ENCODE results near the gene PPIF.

The PPIF gene

DNA sequence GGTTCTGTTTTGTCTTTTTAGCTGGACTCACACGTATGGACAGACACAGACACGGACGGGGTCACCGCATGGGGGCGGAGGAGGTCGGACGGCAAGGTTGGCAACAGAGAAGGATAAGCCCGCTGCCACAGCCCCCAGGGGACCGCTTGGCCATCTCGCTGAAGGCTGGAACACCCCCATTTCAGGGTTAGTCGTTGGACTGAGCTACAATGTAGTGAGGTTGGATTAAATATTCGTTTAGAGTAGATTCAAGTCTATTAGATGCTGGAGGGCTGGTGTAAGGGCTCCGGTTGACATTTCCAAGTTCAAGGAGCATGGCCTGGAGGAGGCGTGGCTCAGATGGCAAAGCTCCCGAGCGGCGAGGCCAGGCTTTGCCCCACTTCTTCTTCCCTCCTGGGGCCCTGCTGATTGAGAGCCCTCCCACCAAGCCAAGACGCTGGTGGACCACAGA, 35.2 kb downstream of the PPIF start:
- Histone ChIP-seq H3K4me1 (ENCODE audit: control insufficient read depth, insufficient read depth, low read length) (peaks cover 24% of the 10 kb centered on the region), H3K9me3 (ENCODE audit: control insufficient read depth, low read length) (no peaks in the 10 kb centered on the region), H3K36me3 (ENCODE audit: control insufficient read depth, insufficient read depth, low read length) (no peaks in the 10 kb centered on the region), H3K9ac (ENCODE audit: low read length) (no peak overlapping the region), H3K4me3 (ENCODE audit: low read length) (no peak overlapping the region), H3K27me3 (ENCODE audit: control insufficient read depth, insufficient read depth, low read length) (no peaks in the 10 kb centered on the region)

DNA sequence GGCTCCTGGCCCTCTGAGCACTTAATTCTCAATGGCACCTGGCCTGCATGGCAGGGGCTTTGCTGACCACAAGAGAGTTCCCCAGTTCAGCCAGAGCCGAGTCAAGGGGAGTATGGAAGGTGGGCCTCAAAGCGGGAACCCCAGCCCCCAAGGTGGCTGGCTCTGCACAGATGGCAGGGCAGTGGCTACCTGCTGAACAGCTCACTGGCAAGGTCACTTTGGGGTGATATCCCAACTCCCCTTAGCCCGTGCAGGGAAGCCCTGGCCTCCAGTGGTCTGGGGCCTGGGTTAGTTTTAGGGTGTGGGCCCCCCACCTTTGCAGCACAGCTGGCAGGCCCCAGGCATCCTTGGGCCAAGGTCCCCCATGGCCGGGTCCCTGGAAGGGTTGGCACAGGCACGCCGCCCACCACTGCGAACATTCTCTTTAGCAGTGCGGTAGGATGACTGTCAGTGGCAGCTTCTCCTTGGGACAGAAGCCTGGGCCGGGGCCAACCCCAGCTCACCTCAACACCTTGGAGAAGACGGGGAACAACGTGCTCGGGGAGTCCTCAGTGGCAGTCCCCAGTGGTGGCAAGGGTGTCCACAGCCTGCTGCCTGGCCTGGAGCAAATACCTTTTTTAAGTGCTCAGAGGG, 36.8 kb downstream of the PPIF start:
- H3K4me1 ChIP-seq (ENCODE audit: control insufficient read depth, insufficient read depth, low read length) = peaks cover 24% of the 10 kb centered on the region
- H3K27me3 ChIP-seq (ENCODE audit: control insufficient read depth, insufficient read depth, low read length) = no peaks in the 10 kb centered on the region
- H3K9me3 ChIP-seq (ENCODE audit: control insufficient read depth, low read length) = no peaks in the 10 kb centered on the region
- no peak overlapping the region for H3K4me3 ChIP-seq (ENCODE audit: low read length)
- H3K9ac ChIP-seq (ENCODE audit: low read length) = no peak overlapping the region
- no peaks in the 10 kb centered on the region for H3K36me3 ChIP-seq (ENCODE audit: control insufficient read depth, insufficient read depth, low read length)

DNA sequence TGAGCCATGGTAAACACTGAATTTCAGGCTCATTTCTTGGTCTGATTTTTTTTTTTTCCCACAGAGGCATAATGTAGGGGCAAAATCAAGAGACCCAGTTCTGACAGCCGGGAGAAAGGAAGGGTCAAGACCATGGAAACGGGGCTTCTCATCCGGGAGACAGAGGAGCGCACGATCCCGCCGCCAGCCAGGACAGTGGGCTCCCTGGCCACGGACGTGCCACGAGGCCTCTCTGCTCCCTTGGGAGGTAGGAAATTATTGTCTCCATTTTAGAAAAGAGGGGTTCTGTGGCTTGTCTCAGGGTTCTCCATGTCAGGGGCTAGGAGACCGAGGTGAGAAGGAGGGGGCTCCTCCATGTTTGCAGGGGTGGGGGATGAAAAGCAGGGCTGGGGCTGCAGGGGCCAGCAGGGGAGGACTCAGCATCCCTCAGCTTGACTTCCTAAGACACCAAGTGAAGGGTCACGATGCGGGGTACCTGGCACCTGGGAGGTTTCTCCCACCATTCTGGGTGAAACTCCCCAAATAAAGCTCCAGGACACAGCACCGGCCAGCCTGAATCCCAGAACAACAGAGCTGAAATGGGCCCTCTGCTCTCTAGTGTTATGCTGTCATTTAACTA, 37.6 kb downstream of the PPIF start:
- Histone ChIP-seq H3K4me1 (ENCODE audit: control insufficient read depth, insufficient read depth, low read length) (peaks cover 20% of the 10 kb centered on the region), H3K27me3 (ENCODE audit: control insufficient read depth, insufficient read depth, low read length) (no peaks in the 10 kb centered on the region), H3K4me3 (ENCODE audit: low read length) (no peak overlapping the region), H3K9me3 (ENCODE audit: control insufficient read depth, low read length) (no peaks in the 10 kb centered on the region), H3K9ac (ENCODE audit: low read length) (no peak overlapping the region), H3K36me3 (ENCODE audit: control insufficient read depth, insufficient read depth, low read length) (no peaks in the 10 kb centered on the region)

DNA sequence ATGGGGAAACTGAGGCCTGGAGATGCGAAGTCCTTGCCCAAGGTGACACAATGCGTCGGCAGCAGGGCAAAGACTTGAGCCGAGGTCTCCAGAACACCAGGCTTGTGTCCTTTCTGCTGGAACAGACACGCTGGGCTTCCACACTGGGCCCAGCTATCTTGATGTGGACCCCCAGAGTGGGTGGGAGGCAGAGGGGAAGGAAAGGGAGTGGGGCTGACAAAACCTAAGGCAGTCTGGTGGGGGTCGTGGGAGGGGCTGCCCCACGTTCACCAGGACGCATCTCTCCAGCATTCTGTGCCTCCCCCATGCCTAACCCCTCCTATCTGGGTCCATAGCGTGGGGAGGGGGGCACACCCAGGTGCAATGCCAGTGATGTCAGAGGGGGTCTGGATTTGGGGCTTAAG, 38.1 kb downstream of the PPIF start:
- Histone ChIP-seq H3K36me3 (ENCODE audit: control insufficient read depth, insufficient read depth, low read length) (no peaks in the 10 kb centered on the region), H3K4me3 (ENCODE audit: low read length) (no peak overlapping the region), H3K9ac (ENCODE audit: low read length) (no peak overlapping the region), H3K4me1 (ENCODE audit: control insufficient read depth, insufficient read depth, low read length) (peaks cover 15% of the 10 kb centered on the region), H3K27me3 (ENCODE audit: control insufficient read depth, insufficient read depth, low read length) (no peaks in the 10 kb centered on the region), H3K9me3 (ENCODE audit: control insufficient read depth, low read length) (no peaks in the 10 kb centered on the region)

DNA sequence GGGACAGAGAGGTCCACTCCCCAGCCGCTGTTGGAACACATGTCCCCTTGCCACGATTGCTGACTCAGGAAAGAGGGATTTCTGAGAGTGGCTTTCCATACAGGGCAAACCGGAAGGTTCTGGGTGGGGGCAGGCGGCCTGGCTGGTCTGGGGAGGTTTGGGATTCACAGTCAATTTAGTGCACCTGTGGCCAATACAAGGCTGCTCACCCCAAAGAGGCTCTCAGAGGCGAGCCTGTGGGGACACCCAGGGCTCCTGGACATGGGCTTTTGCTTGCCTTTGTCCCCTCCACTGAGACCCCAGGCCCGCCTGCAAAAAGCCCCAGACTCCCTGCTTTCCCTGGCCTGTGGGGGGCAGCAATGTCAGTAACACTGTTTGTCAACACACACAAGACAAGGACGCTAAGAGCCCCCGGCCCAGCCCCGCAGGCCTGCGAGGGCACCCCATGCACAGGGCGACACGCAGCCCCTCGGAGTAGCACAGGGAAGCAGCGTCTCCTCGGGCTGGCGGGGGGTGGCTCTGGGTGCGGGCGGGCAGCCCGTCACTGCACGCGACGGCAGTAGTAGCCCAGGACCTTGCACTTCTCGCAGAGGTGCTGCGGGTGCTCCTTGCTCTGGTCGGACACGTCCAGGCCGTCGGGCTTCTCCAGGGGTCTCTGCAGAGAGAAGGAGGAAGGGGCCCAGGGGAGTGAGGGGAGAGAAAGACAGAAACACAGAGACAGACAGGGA, 38.7 kb downstream of the PPIF start:
- Histone ChIP-seq H3K4me3 (ENCODE audit: low read length) (no peak overlapping the region), H3K9ac (ENCODE audit: low read length) (no peak overlapping the region), H3K9me3 (ENCODE audit: control insufficient read depth, low read length) (no peaks in the 10 kb centered on the region), H3K4me1 (ENCODE audit: control insufficient read depth, insufficient read depth, low read length) (peaks cover 12% of the 10 kb centered on the region), H3K36me3 (ENCODE audit: control insufficient read depth, insufficient read depth, low read length) (no peaks in the 10 kb centered on the region), H3K27me3 (ENCODE audit: control insufficient read depth, insufficient read depth, low read length) (no peaks in the 10 kb centered on the region)

DNA sequence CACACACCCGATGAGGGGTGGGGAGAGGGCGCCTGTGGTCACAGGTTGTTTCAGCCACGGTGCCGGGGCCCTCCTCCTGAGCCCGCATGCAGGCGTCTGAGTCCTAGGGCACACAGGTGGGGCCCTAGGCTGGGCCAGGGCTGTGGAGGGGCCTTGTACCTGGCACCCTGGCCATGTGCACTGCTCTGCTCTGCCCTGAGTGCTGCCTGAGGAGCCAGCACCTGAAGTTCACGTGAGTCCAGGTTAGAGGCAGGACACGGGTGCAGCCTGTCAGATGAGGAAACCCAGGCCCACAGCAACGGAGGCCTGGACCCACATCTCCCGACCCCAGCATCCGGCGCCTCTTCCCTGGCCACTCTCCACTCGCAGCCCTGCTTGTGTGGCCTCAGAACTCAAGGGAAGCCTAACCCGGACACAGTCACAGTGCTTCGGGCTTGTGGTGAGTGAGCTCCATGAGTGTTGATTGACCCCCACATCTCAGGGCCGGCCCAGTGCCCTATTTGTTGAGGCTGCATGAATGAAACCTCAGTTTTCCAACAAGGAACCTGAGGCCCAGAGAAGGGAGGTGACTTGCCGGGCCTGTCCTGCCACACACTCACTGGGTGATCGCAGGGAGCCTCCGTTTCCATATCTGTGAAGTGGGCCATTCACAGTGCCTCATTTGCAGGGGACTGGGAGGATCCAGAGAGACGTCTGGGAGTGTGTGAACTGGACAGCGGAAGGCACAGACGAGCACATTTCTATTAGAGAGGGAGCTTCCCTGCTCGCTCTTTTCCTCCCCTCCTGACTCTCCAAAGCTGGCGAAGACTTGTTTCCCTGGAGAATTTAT, 39.6 kb downstream of the PPIF start:
- Histone ChIP-seq H3K36me3 (ENCODE audit: control insufficient read depth, insufficient read depth, low read length) (no peaks in the 10 kb centered on the region), H3K4me3 (ENCODE audit: low read length) (no peak overlapping the region), H3K9me3 (ENCODE audit: control insufficient read depth, low read length) (no peaks in the 10 kb centered on the region), H3K27me3 (ENCODE audit: control insufficient read depth, insufficient read depth, low read length) (no peaks in the 10 kb centered on the region), H3K4me1 (ENCODE audit: control insufficient read depth, insufficient read depth, low read length) (peaks cover 9% of the 10 kb centered on the region), H3K9ac (ENCODE audit: low read length) (no peak overlapping the region)

DNA sequence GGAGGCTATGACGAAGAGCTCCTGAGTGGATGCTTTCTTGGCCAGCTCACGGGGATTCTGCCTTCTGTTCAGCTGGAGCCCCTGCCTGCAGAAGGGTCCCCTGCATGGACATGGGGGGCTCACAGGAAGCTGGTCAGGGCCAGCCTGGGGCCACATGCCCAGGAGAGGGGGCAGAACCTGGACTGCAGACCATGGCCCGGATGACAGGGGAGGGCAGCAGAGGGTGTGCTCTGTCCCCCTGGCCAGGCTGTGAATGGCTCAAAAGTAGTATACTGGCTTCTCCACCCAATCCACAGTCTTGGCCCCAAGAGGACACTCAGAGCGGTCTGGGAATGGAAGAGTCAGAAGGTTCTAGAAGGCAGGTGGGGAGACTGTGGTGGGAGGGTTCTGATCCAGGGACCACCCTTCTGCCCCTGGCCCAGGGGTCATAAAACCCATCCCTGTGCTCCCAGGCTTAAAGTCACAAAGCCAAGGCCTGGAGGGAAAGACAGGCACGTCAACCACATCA, 40.3 kb downstream of the PPIF start:
- Histone ChIP-seq H3K9me3 (ENCODE audit: control insufficient read depth, low read length) (no peaks in the 10 kb centered on the region), H3K9ac (ENCODE audit: low read length) (no peak overlapping the region), H3K4me1 (ENCODE audit: control insufficient read depth, insufficient read depth, low read length) (peaks cover 3% of the 10 kb centered on the region), H3K27me3 (ENCODE audit: control insufficient read depth, insufficient read depth, low read length) (no peaks in the 10 kb centered on the region), H3K4me3 (ENCODE audit: low read length) (no peak overlapping the region), H3K36me3 (ENCODE audit: control insufficient read depth, insufficient read depth, low read length) (no peaks in the 10 kb centered on the region)

DNA sequence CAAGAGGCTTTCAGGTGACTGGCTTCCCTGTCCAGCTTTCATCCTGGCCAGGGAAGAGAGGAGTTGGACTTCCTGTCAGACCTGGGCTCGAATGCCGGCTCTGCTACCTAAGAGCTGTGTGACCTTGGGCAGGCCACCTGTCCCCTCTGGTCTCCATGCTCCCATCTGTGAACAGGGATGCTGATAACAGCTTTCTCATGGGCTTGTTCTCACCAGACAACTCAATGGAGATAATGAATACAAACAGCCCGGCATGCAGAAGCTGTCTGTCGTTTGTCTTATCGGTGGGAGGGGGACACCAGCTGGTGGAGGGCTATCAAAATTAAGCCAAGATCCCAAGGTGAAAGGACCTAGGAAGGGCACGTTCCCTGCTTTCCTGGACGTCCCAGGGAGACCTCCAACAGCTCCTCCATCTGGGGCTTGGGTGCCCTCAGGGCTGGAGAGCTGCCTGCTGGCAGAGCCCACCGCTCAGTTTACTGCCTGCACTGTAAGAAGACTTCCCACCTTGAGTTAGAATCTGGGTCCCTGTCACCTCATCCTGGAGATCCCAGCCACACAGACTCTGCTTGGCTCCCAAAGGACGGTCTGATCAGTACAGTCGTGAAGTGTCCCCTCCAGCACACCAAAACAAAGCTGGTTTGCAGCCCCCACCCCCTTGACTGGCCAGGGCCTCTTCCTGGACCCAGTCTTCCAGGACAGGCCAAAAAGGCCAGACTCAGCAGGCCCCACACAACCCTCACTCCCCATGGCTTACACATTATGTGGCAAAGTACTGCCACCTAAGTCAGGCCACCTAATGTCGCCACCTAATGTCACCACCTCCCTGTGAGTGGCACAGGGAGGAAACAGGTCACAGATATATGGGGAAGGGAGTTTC, 40.9 kb downstream of the PPIF start:
- Histone ChIP-seq H3K9ac (ENCODE audit: low read length) (no peak overlapping the region), H3K27me3 (ENCODE audit: control insufficient read depth, insufficient read depth, low read length) (no peaks in the 10 kb centered on the region), H3K9me3 (ENCODE audit: control insufficient read depth, low read length) (no peaks in the 10 kb centered on the region), H3K4me3 (ENCODE audit: low read length) (no peak overlapping the region), H3K4me1 (ENCODE audit: control insufficient read depth, insufficient read depth, low read length) (peaks cover 3% of the 10 kb centered on the region), H3K36me3 (ENCODE audit: control insufficient read depth, insufficient read depth, low read length) (no peaks in the 10 kb centered on the region)

DNA sequence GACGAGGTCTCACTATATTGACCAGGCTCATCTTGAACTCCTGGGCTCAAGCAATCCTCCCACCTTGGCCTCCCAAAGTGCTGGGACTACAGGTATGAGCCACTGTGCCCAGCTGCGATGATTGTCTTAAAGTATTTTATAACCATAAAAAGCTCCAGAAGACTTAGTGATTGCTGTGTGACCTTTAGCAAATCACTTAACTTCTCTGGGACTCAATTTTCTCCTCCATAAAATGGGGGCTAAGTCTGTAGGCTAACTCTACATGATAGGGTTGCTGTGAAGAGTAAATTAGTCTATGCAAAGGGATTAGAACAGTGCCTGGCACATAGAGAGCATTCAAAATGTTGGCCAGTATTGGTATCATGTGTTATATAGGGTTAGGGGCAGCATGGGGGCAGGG, 42.8 kb downstream of the PPIF start:
- Histone ChIP-seq H3K4me1 (ENCODE audit: control insufficient read depth, insufficient read depth, low read length) (peaks cover 3% of the 10 kb centered on the region), H3K9me3 (ENCODE audit: control insufficient read depth, low read length) (no peaks in the 10 kb centered on the region), H3K36me3 (ENCODE audit: control insufficient read depth, insufficient read depth, low read length) (no peaks in the 10 kb centered on the region), H3K4me3 (ENCODE audit: low read length) (no peak overlapping the region), H3K9ac (ENCODE audit: low read length) (no peak overlapping the region), H3K27me3 (ENCODE audit: control insufficient read depth, insufficient read depth, low read length) (no peaks in the 10 kb centered on the region)

DNA sequence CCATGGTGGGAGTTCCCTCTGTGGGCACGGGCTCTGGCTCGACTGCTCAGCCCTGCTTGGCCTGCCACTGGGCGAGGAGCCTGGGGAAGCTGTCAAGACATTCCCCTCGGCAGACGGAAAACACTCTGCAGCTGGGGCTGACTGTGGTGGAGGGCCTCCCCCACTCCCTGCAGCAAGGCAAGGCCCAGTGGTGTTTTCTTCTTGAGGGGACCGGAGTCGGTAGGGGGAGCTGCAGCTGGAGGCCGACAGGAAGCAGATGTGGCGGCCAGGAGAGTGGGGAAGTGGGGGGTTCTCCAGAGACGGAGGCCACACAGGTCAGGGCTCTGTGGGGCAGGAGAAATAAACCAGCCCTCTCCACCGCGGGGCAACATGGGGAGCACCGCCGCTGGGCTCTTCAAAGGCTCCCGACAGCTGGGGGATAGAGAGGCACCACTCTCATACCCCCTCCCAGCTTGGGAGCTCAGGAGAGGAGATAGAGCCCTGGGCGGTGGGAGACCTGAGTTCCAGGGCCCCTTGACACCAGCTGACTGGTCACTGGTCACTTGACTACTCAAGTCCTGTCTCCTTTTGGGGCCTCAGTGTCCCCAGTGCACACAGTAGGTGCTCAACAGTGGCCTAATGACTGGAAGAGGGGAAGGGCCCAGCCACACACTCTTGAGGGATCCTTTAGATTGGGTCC, 43.4 kb downstream of the PPIF start:
- no peaks in the 10 kb centered on the region for H3K9me3 ChIP-seq (ENCODE audit: control insufficient read depth, low read length)
- no peaks in the 10 kb centered on the region for H3K36me3 ChIP-seq (ENCODE audit: control insufficient read depth, insufficient read depth, low read length)
- H3K4me1 ChIP-seq (ENCODE audit: control insufficient read depth, insufficient read depth, low read length) = peaks cover 3% of the 10 kb centered on the region
- no peak overlapping the region for H3K4me3 ChIP-seq (ENCODE audit: low read length)
- no peak overlapping the region for H3K9ac ChIP-seq (ENCODE audit: low read length)
- H3K27me3 ChIP-seq (ENCODE audit: control insufficient read depth, insufficient read depth, low read length) = no peaks in the 10 kb centered on the region

All from mucosa of stomach (tissue), 1 donor.